Measurements from ENCODE around the gene MAGEA4.
"Not testable (repeated sequence)": the region's sequence is repeated elsewhere in the genome, so short reads cannot be mapped to it uniquely, and the experiment has no call there.

- TF ChIP-seq POLR2A (IDR thresholded peaks at IDR 0.05; ENCODE audit: low read depth, low read length); TAF1 (IDR thresholded peaks at IDR 0.05; ENCODE audit: low read depth, low read length); SPI1 (IDR thresholded peaks at IDR 0.05; ENCODE audit: low read depth, low read length); POLR2AphosphoS5 (IDR thresholded peaks at IDR 0.05; ENCODE audit: low read depth, low read length); POU2F2 (IDR thresholded peaks at IDR 0.05; ENCODE audit: low read depth, low read length); PAX5 (IDR thresholded peaks at IDR 0.05; ENCODE audit: insufficient read depth, low read length, severe bottlenecking): not testable (repeated sequence)
Observed at GRCh38 chrX:151918736-151919135, 6.0 kb downstream of the MAGEA4 start.
